Measurements from ENCODE around the gene RFXANK.

- TF ChIP-seq GATA2 (IDR thresholded peaks at IDR 0.05; ENCODE audit: low read depth, low read length) (no peak), GATA3 (IDR thresholded peaks at IDR 0.05; ENCODE audit: low read depth, low read length) (no peak)
These were observed 25.0 kb downstream of the RFXANK start for GRCh38 chr19:19217099-19217498.

All from SH-SY5Y (cell line).